D341Med (cell line): Measurements from ENCODE around the gene AP3S1.
"Not testable (repeated sequence)": the region's sequence is repeated elsewhere in the genome, so short reads cannot be mapped to it uniquely, and the experiment has no call there.

ENCODE experiments used
- DNase-seq: peaks from one replicate; pipeline ENCODE4 v3.0.0; 2012; ENCODE audit warnings: low spot score

AP3S1 gene

DNA sequence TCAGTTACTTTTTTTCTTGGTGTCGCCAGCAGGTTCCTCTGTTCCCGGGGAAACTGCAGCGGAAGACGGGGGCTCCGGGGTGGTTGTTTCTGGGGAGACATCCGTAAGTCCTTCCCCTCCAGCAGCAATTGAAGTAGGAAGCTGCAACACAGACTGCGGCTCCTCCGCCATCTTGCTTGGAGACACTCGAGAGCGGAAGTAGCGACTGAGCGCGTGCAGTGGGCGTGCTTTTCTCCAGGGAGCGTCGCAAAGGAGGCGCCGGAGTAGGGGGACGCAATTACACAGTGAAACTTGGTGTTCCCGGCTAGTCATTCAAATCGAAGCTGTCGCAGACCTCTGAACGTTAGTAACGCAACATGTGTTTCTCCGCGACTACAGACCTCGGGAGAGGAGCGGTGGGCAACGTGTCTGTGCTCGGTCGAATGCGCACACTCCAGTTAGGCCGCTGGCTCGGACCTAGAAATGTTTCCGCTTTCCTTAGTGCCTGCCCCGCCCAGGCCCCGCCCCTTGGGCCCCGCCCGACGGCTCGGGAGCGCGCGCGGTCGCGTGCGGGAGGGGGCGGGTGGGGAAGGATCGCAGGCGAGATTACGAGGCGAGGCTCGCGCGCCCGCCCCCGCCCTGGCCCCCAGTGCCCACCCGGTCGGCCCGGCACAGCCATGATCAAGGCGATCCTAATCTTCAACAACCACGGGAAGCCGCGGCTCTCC, at the start of gene AP3S1, which contains the start of gene ATG12:
Gene AP3S1 (plus strand): TSS at position 554 of the 707 bp plus-strand sequence. CDS start 103 bp downstream, at position 657.
Gene ATG12 (minus strand): TSS at position 184 of the 707 bp plus-strand sequence. CDS start 13 bp downstream, at position 171.
- DNase-seq = peak; percentile 90

GRCh38 chr5:115795700-115796099, 46.0 kb upstream of the AP3S1 start:
- DNase-seq = no peak

GRCh38 chr5:115796656-115797055, 45.1 kb upstream of the AP3S1 start:
- DNase-seq = no peak

DNA sequence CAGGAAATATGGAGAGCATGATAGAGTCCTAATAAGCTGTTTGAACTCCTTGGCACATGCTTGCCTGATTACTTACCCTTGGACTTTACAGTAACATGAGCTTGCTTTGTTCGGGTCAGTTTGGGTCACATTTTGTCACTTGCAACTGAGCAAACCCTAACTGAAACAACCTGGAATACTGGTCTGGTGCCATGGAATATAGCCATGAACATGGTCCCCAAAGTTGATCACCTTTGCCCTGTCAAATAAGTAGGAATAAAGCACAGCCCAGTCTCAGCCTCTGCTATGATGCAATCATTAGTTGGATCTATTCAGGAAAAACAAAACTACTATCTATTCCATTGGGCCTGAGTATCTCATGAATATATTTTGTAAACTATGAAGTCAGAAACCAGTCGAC, 43.5 kb upstream of the AP3S1 start:
- DNase-seq = no peak

DNA sequence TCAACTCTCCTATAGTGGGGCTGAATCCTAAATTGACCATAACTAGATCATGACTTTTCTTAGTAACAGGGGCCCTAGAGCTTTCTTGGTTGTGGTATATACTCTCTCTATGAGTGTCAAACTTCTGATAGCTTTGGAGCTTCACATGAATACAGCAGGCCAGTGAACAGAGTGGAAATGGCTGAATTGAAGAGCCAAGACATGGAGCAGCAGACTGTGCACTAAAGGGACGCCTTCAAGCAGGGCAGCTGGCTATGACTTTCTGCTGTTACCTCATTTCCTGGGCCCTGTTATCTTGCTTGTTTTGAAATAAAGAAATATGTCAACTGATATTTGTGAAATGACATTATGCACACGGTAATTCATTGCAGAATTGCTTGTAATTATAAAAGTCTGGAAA, 41.6 kb upstream of the AP3S1 start:
- no peak for DNase-seq

GRCh38 chr5:115801152-115801551, 40.6 kb upstream of the AP3S1 start:
- DNase-seq = no peak

DNA sequence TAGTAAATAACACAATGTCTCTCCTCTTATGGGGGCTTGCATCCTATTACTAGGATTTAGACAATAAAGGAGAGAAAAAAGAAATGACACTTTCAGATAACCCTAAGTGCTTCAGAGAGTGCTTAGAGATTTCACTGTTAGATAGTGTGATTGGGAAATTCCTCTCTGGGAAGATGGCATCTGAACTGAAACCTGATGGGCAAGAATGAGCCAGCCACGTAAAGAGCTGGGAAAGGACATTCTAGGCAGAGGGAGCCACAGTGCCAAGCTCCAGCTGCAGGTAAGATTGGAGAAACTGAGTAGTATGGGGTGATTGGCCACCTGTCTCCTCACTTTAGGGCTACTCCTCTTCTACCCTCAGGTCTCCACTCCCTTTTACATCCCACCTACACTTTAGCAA, 39.8 kb upstream of the AP3S1 start:
- no peak for DNase-seq

DNA sequence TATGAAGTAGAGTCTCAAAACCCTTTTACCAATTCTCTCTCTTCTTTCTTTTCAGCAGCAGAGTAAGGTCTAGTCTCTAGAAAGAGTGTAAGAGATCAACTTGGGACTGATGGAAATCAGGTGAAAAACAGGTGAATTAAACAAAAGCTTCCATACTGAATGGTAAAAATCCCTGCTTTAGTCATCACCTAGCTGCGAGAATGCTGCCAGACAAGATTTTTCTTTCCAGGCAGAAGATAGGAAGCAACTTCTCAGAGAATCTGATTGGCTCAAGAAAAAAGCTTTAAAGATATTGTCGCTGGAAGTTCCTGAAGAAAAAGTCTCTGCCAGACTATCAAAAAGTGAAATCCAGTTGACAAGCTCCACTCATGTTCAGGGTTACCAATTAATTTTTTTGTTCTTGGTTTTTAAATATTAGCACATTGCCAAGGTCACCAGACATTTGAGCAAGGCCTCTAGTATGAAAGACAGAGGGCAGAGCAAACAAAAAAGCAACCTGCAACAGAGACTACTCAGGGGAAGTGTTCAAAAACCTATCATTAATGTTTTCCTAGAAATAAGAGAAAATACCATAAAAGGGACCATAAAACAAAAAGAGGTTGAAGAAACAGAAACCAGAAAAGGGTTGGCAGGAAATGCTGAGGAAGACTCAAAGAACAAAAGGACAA, 34.6 kb upstream of the AP3S1 start:
- no peak for DNase-seq

DNA sequence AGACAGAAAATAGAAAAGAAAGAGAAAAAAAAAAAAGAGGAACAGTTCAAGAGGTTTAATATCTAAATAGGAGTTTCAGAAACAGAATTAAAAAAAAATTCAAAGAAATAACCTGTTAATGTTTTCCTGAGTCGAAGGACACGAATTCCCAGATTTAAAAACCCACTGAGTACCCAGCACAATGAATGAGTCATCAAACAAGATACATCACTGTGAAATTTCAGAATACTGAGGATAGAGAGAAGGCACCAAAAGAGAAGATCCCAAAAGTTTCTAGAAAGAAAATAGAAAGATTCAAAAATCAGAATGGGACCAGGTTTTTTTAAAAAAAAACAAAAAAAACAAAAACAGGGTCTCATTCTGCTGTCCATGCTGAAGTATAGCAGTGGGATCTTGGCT, 34.1 kb upstream of the AP3S1 start:
- DNase-seq = no peak

DNA sequence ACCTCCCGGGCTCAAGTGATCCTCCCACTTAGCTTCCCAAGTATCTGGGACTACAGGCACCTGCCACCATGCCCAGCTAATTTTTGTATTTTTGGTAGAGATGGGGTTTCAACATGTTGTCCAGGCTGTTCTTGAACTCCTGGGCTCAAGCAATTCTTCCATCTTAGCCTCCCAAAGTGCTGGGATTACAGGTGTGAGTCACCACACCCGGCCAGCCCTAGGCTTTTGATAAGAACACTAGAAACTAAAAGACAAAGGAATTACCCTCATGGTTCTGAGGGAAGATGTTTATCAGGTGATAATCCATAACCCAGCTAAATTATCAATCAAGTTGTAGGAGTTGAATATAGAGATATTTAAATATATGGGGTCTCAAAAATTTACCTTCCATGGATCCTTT, 33.7 kb upstream of the AP3S1 start:
- DNase-seq = not testable (repeated sequence)

- no peak for DNase-seq
Measured at GRCh38 chr5:115809946-115810345, 31.8 kb upstream of the AP3S1 start.

DNA sequence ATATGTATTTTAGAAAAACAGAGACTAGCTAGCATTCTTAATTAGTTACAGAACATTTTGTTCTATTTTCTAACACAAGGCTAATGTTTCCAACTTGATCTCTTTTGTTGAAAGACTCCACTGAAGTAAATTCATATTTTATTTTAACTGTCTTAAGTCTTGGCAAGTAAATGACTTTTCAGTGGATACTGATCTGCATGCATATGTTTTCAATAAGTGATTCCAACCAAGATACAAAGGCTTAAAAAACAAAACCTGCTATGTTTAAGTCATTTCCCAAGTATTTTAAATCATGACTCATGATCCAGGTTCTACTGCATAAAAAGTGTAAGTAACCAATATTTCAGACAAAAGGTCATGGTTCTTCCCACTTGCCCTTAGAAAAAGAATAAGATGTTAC, 31.0 kb upstream of the AP3S1 start:
- no peak for DNase-seq

- no peak for DNase-seq
Measured at GRCh38 chr5:115811406-115811805, 30.3 kb upstream of the AP3S1 start.

GRCh38 chr5:115812372-115812771, 29.4 kb upstream of the AP3S1 start:
- no peak for DNase-seq

DNA sequence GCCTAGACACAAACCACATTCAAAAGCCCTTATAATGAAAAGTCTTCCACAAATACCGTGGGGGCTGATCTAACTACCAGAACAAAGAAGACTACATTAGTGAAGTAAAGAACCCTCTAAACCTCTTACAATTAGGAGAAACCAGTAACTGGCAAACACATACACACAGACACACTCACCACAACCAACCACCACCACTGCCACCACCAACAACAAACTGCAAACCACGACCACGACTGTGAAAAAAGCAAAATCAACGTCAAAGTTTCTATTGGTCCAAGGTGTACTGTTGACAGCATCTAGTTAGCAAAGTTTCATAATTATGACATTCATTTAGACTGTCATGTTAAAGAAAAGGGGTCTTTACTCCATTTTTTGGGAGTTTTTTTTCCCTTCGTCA, 28.0 kb upstream of the AP3S1 start:
- DNase-seq = no peak

DNA sequence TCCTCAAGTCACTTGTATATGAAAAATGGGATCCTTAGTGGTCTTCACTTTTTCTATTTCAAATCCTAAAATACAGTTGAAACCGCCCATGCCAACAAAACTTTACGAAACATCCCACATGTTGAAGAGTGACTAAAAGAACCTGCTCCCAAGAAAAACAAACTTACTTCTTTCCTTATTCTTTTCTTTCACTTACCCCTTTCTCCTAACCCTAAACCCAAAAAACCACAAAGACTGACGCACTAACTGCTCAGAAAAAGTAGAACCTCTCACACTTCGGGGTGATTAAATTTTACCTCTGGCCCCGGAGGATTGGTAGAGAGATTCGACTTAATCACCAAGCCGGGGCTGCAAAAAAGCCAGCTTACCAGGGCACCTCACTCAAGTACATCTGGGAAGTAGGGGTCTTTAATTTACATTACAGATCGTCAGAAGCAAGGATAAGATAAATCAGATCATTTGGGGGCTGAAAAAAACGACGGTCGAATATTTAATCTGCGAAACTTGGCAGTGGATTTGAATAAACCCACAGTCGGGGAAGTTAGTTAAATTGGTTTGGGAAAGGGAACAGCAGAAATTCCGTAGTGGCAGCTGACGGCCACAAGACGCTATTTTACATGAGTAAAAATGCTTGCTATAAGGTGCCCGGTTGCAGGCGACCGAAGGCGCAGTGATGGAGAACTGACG, 26.6 kb upstream of the AP3S1 start:
- DNase-seq = no peak

- peak; percentile 53 for DNase-seq
Measured at GRCh38 chr5:115815693-115816225, 26.0 kb upstream of the AP3S1 start.

GRCh38 chr5:115816226-115817081, 25.3 kb upstream of the AP3S1 start, which contains the start of gene CDO1:
Gene CDO1, minus strand, starts transcription at chr5:115816659. Its CDS starts 262 bp downstream, at chr5:115816397.
- peak; percentile 45 for DNase-seq

DNA sequence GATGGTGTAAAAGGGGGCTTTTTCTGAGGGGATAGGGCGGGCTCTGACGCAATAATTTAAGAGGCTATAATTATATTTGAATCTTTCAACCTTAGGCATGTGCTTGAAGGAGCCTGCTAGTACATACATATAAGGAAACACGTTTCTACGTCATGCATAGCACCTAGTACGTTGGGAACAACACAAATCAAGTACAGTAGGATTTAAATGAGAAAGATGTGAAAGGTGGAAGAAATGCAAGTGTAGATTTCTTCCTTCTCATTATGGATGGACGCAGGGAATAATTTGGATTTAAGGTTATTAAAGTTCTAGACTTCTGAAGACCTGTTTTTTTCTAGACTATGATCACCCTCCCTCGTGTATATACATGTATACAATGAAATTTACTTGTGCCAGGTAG, 24.3 kb upstream of the AP3S1 start:
- no peak for DNase-seq

DNA sequence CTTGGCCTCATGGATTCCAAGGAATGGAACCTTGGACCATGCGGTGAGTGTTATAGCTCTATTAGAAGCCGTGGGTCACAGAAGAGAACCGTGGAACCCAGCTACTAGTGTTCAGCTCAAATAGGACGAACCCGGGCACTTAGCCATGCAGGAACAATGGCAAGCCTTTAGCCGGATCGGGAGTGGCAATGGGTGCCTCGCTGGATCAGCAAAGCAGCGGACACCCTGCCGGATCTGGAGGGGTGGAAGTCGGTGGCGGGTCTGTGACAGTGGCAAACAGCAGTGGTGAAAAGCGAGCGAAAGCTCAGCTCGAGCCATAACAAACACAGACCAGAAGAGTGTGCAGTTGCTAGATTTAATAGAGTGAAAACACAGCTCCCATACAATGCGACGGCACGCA, 22.9 kb upstream of the AP3S1 start:
- no peak for DNase-seq

DNA sequence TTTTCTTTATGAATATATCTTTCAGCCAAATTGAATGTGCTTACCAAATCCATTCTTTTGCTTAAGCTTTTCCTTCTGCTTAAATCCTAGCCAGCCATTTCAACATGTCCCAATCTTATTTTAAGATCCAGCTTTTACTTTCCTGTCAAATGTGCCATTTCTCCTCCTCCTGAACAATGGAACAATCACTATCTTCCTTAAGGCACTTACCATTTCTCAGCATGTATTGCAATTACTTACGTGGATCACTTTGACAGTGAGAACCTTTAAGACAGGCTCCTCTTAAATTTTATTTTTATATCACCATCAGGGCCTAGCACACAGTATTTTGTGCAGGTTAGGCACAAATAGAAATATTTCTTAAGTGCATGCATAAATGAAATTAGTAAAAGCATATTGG, 20.9 kb upstream of the AP3S1 start:
- no peak for DNase-seq

DNA sequence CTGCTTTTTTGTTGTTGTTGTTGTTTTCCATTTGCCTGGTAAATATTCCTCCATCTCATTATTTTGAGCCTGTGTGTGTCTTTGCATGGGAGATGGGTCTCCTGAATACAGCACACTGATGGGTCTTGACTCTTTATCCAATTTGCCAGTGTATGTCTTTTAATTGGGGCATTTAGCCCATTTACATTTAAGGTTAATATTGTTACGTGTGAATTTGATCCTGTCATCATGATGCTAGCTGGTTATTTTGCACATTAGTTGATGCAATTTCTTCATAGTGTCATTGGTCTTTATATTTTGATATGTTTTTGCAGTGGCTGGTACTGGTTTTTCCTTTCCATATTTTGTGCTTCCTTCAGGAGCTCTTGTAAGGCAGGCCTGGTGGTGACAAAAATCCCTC, 16.8 kb upstream of the AP3S1 start:
- DNase-seq = not testable (repeated sequence)
